Measurements from ENCODE around the gene KASH5.
"Not testable (repeated sequence)": the region's sequence is repeated elsewhere in the genome, so short reads cannot be mapped to it uniquely, and the experiment has no call there.

Gene KASH5

GRCh38 chr19:49371184-49371583 is 16.9 kb upstream of the KASH5 start:
- DNase-seq (ENCODE audit: low read depth) = no peak
- TF ChIP-seq CTCF (IDR thresholded peaks at IDR 0.05; ENCODE audit: low read length, missing control alignments) = no peak
- no peak overlapping the region for H3K4me3 ChIP-seq (replicated peaks; ENCODE audit: low read depth, low read length)

- not testable (repeated sequence) for H3K4me3 ChIP-seq (replicated peaks; ENCODE audit: low read depth, low read length); DNase-seq (ENCODE audit: low read depth)
Measured at GRCh38 chr19:49373174-49373573, 14.9 kb upstream of the KASH5 start.

GRCh38 chr19:49374665-49375434 is 13.2 kb upstream of the KASH5 start:
- H3K4me3 ChIP-seq (replicated peaks; ENCODE audit: low read depth, low read length) = no peak overlapping the region
- DNase-seq (ENCODE audit: low read depth) = no peak
- no peak for TF ChIP-seq CTCF (IDR thresholded peaks at IDR 0.05; ENCODE audit: low read length, missing control alignments)

- TF ChIP-seq CTCF (IDR thresholded peaks at IDR 0.05; ENCODE audit: low read length, missing control alignments) = no peak
- no peak for DNase-seq (ENCODE audit: low read depth)
- no peak overlapping the region for H3K4me3 ChIP-seq (replicated peaks; ENCODE audit: low read depth, low read length)
Measured at GRCh38 chr19:49378512-49378911, 9.5 kb upstream of the KASH5 start.

GRCh38 chr19:49380391-49380790 is 7.7 kb upstream of the KASH5 start:
- no peak for TF ChIP-seq CTCF (IDR thresholded peaks at IDR 0.05; ENCODE audit: low read length, missing control alignments)
- no peak overlapping the region for H3K4me3 ChIP-seq (replicated peaks; ENCODE audit: low read depth, low read length)
- DNase-seq (ENCODE audit: low read depth) = no peak

GRCh38 chr19:49382639-49383038 is 5.4 kb upstream of the KASH5 start:
- no peak overlapping the region for H3K4me3 ChIP-seq (replicated peaks; ENCODE audit: low read depth, low read length)
- no peak for TF ChIP-seq CTCF (IDR thresholded peaks at IDR 0.05; ENCODE audit: low read length, missing control alignments)
- no peak for DNase-seq (ENCODE audit: low read depth)

GRCh38 chr19:49383599-49383998 is 4.5 kb upstream of the KASH5 start:
- TF ChIP-seq CTCF (IDR thresholded peaks at IDR 0.05; ENCODE audit: low read length, missing control alignments) = no peak
- no peak for DNase-seq (ENCODE audit: low read depth)
- H3K4me3 ChIP-seq (replicated peaks; ENCODE audit: low read depth, low read length) = no peak overlapping the region

Measured in fibroblast of pulmonary artery (primary cell).